Measurements from ENCODE around the gene NUDT14. TPM values are rescaled to one million over a fixed set of nuclear protein-coding genes. Genes with fewer than 3 reads are reported as not detected.

Gene NUDT14
- total RNA-seq (2022; extraction: Qiagen RNA extraction): 21.1 to 42.9 TPM (median 37.1 TPM) in 5 replicates

GRCh38 chr14:105180592-105181548 is at the start of gene NUDT14:
Gene NUDT14, minus strand, starts transcription at chr14:105181312. Its CDS starts 103 bp downstream, at chr14:105181209.

GRCh38 chr14:105168496-105168978 is 12.6 kb downstream of the NUDT14 start, which contains the start of gene JAG2:
Gene JAG2, minus strand, starts transcription at chr14:105168776. Its CDS starts 356 bp downstream, at chr14:105168420.

Other genes starting within 250 kb of the NUDT14 start
- gene AHNAK2, start 202.9 kb downstream of the NUDT14 start, total RNA-seq (2022; extraction: Qiagen RNA extraction): 200 to 252 TPM (median 220 TPM) in 5 replicates
- 14.3 to 17.6 TPM (median 15.2 TPM) in 5 replicates for gene CLBA1, start 195.5 kb downstream of the NUDT14 start, total RNA-seq (2022; extraction: Qiagen RNA extraction)
- 40.3 to 44.6 TPM (median 42.2 TPM) in 5 replicates for gene CDCA4, start 160.2 kb downstream of the NUDT14 start, total RNA-seq (2022; extraction: Qiagen RNA extraction)
- gene GPR132, start 115.9 kb downstream of the NUDT14 start, total RNA-seq (2022; extraction: Qiagen RNA extraction): 0.32 to 0.86 TPM (median 0.54 TPM) in 5 replicates
- gene JAG2, start 12.5 kb downstream of the NUDT14 start, total RNA-seq (2022; extraction: Qiagen RNA extraction): 13.3 to 26.5 TPM (median 24.7 TPM) in 5 replicates
- 30.4 to 43.6 TPM (median 38.9 TPM) in 5 replicates for gene BTBD6, start 67.2 kb upstream of the NUDT14 start, total RNA-seq (2022; extraction: Qiagen RNA extraction)
- 23.7 to 28.3 TPM (median 28.0 TPM) in 5 replicates for gene BRF1, start 119.7 kb upstream of the NUDT14 start, total RNA-seq (2022; extraction: Qiagen RNA extraction)
- 17.9 to 31.2 TPM (median 26.3 TPM) in 5 replicates for gene PACS2, start 133.4 kb upstream of the NUDT14 start, total RNA-seq (2022; extraction: Qiagen RNA extraction)
- gene TEX22, start 217.2 kb upstream of the NUDT14 start, total RNA-seq (2022; extraction: Qiagen RNA extraction): 0.06 to 0.48 TPM (median 0.22 TPM) in 5 replicates
- 38.8 to 82.7 TPM (median 73.4 TPM) in 5 replicates for gene MTA1, start 238.5 kb upstream of the NUDT14 start, total RNA-seq (2022; extraction: Qiagen RNA extraction)

Data from A549 treated with dexamethasone at 1 μM for 4 hours (cell line).